ENCODE measurements around the gene MEGF6.
A peak's percentile ranks its signal among the peaks of the same experiment; 100 is the strongest.

Gene MEGF6

GRCh38 chr1:3606779-3607702 lies 4.3 kb downstream of the MEGF6 start:
- no peak for DNase-seq

DNA sequence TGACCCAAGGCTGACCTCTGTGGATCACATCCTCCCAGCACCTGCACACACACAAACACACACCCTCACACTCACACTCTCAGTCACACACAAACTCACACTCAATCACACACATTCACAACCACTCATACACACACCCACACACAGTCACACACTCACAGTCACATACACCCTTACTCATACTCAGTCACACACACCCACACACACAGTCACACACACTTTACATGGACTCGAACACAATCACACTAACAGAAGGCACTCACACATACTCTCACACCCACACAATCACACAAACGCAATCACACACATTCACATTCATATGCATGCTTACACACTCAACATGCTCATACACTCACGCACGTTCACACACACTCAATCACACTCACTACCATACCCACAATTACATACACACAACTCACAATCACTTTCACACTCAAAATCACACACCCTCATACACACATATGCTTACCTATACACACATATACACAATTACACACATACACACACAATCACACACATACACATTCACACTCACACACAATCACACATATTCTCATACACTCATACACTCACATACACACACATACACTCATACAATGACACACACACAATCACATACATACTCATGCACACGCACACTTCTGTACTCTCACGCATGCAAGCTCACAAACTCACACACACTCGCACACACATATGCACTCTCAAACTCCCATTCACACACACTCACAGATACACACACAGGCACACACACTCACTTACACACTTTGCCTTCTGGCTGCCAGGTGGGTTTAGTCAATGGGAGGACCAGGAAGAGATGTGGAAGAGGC lies 6.1 kb downstream of the MEGF6 start:
- DNase-seq, result no peak

GRCh38 chr1:3604468-3604974 lies 6.8 kb downstream of the MEGF6 start:
- no peak for DNase-seq

- no peak for DNase-seq
These were observed 7.5 kb downstream of the MEGF6 start for GRCh38 chr1:3603571-3604467.

- DNase-seq, result no peak
These were observed 8.2 kb downstream of the MEGF6 start for GRCh38 chr1:3603156-3603555.

DNA sequence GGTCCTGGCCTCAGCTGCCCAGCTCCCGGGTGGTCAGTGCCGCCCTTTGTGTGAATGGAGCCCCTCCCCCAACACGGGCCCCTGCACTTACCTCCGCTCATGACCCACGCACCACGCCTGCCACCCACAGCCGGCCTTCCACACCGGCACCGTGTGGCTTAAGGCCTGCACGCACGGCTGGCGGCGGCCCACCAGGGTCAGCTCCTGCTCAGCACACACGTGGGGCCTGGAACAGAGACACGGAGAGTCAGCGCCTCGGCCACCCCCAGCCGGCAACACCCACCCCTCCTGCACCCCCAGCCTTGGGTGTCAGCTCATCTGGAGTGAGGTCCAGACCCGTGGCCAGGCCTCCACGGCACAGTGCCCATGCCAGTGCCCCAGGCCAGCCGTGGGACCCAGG lies 8.9 kb downstream of the MEGF6 start:
- no peak for DNase-seq

- DNase-seq, result no peak
These were observed 9.6 kb downstream of the MEGF6 start for GRCh38 chr1:3601743-3602142.

DNA sequence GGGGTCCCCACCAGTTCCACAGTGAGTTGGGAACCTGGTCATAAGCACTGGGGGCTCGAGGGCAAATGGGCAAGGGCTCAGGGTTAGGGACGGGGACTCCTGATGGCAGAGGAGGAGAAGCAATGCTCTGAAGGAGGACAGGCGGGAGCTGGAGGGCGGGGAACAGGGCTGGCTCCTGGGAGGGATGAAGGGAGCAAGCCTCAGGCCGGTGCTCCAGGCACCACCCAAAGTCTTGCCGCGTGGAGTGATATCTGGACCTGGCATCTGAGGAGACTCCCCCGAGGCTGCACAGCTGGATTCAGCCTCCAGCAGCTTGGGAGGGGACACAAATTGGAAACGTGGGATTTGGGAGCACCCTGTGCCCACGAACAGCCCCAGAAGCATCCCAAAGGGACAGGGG lies 11.0 kb downstream of the MEGF6 start:
- no peak for DNase-seq

- no peak for DNase-seq
These were observed 11.5 kb downstream of the MEGF6 start for GRCh38 chr1:3599816-3600215.

DNA sequence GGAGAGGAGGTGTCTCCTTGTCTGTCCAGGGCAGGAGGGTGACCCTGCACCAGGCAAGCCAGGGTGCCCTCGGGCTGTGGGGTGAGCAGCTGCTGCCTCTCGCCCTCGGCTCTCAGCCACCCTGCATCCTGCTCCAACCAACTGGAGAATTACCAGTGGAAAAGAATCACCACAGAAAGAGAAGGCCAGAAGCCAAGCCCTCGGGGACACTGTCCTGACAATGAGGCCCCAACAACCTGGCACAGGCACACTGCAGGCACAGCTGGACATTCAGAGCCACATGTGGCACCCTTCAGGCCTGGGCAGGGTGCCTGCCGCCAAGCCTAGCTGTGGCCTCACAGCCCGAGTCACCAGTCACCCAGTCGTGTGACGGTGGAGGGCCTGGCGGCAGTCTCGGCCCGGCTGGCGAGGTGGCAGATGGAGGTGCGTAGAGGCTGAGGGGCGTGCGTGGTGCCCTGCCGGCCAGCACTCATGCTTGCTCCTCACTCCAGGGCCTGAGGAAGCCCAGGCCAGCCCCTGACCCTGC lies 12.0 kb downstream of the MEGF6 start:
- no peak for DNase-seq

DNA sequence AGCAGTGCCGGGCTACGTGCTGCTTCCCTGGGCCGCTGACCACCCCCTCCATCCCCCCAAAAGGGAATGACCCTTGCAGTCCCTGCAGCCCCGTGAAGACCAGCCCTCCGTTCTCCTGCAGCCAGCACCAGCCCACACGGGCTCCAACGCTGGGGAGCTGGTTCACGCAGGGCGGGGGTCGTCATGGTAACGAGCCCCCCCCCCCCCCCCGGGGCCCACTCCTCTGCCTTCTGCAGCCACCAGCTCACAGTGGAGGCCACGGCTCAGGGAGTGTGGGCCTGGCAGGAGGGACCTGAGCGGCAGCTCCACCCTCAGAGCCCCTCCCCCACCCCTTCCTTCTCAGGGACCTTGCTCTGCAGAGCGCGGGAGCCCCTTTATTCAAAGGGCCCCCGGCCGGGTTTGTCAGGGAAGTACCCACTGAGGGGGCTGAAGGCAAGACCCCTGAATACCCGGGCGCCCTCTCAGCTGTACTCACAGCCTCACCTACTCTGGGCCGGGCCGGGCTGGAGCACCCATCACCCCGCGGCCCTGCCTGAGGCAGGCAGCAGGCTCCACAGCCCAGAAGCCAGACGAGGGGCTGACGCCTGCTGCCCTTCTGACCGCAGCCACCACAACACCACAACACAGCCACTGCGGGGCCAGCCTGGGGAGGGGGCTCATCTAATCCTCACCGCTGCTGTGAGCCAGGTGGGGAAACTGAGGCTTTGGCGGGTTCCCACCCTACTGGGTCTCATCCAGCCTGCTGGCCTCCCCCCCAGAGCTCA lies 12.6 kb downstream of the MEGF6 start:
- no peak for DNase-seq

DNA sequence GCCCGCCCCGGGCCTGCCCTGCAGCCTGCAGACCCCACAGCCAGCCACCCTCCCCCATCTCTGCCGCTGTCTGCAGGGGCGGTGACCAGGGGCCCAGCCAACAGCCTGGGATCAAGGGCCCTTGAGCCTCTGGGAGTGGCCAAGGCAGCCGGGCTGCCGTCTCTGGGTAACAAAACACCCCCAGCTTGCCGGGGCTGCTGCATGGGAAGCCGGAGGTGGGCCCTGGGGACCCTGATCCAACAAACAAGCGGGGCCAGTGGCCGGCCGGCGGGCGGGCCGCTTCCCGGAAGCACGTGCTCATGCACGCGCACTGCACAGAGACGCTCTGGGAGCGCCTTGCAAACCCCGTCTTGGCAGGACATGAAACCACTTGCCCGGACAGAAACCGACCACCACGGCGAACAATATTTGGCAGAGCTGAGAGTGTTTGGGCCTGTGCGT lies 13.2 kb downstream of the MEGF6 start:
- no peak for DNase-seq

DNA sequence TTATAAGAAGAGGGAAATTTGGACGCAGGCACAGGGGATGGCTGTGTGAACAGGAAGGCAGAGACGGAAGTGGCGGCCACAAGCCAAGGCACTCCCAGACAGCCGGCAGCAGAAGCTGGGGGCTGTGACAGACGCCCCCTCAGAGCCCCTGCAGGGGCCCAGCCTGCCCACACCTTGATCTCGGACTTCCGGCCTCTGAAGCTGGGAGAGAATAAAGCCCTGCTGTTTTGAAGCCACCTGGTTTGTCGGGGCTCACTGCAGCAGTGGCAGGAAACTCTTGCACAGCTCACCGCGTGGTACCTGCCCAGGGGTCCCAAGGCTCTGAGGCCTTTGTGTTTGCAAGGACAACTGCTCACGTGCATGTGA lies 13.7 kb downstream of the MEGF6 start:
- peak; percentile 16 to 28 for DNase-seq

DNA sequence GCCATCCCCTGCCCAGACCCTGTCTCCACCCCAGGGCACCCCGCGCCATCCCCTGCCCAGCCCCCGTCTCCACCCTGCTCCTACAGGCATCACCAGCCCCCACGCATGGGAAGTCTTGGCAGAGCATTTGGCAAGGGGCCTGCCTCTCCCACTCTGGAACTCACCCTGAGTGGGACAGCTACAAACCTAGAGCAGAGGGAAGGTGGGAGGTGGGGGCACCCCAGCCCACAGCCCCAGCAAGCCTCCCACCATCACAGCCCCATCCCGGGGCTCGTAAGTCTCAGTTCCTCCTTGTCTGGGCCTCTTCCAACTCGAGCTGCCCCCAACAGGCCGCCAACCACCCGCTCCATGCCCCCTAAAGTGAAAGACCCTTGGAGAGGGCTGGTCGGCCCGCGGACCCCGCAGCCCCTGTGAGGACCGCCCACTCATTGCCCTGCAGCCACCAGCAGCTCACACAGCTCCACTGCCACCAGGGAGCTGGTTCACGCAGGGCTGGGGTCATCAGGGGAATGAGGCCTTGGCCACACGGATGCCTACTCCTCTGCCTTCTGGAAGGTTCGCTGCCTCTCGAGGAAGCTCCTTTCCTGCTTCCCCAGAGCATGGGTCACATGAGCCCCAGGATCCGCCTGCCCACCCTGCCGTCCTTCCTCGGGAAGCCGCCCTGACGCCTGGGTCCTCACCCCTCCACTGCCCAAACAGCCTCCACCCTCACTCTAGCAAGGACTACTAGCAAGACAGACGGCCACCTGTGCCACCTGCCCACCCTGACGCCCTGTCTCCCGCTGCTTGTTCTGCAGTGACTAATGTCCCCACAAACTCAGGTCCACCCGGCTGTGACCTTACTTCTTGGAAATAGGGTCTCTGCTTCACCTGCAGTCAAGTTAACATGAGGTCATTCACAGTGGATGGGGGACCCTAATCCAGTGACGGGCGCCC lies 14.4 kb downstream of the MEGF6 start:
- no peak for DNase-seq

DNA sequence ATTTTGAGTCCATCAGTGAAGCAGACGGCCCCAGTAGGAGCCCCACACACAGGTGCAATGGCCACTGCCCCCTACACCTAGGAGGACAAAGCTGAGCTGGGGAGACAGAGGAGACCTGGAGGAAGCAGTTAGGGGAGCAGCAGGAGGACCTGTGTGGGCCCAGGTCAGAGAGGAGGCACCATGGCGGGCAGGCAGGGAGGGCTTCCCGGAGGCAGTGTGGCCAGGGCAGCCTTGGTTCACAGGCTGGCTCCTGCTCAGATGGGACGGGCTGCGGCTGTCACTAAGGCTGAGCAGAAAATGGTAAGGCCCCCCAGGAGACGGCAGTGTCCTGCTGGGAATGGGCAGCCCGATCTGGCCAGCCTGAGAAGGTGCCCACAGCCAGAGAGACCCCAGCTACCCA lies 15.4 kb downstream of the MEGF6 start:
- no peak for DNase-seq

GRCh38 chr1:3594706-3595377 lies 16.5 kb downstream of the MEGF6 start:
- DNase-seq, result no peak

DNA sequence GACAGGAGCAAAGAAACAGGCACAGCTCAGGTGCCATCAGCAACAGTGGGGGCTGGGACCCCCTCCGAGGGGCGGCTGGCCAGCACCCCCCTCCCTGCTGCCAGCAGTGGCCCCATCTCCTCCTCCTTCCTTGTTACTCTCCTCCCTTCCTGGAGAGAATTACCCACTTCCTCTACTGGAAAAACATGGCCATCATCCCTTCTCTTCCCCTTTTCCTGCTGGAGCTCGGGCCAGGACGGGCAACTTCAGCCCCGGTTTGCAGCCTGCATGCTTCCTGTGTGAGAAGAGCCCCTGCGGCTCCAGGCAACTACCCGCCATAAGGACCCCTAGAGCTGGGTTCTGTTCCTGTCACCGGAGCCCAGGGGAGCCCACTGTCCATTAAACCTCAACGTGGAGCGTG lies 17.6 kb downstream of the MEGF6 start:
- DNase-seq, result no peak

GRCh38 chr1:3593334-3593733 lies 18.0 kb downstream of the MEGF6 start:
- no peak for DNase-seq

DNA sequence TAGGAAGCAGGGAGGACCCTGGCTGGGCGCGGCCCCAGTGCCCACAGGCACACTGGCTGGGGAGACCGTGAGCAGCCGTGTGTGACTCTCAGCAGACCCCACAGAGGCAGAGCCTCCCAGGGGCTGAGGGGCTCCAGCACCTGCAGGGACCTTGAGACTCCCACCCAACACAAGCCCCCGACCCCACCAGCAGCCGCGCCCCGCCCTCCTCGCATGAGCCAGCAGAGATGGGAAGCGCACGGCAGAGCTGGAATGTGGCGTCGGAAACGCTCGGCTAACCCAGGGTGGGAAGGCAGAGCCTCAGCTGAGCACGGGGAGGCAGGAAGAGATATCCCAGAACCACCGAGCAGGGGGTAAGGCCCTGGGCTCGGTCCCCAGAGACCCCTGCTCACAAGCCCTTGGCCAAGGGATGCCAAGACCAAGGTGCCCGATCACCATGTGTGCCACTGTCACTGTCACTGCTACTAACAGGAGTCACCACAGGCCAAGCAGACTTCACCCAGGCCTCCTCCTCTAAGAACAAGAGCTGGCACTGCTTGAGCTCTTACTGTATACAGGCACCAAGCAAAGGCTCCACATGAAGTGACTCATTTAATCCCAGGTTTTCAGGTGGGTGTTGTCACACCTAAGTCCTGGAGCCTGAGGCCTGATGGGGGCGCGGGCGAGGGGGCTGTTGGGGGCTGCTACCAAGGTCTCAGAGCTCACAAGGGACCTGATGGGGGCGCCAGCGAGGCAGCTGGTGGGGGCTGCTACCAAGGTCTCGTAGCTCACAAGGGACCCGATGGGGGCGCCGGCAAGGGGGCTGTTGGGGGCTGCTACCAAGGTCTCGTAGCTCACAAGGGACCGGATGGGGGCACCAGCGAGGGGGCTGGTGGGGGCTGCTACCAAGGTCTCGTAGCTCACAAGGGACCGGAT lies 20.1 kb downstream of the MEGF6 start:
- DNase-seq, result no peak

Measured in bone marrow (tissue), 2 donors.